ENCODE measurements around the gene SERINC1.
"Not testable (repeated sequence)": the region's sequence is repeated elsewhere in the genome, so short reads cannot be mapped to it uniquely, and the experiment has no call there.

Gene SERINC1

GRCh38 chr6:122461885-122462284 lies 9.7 kb downstream of the SERINC1 start:
- no peak for DNase-seq (ENCODE audit: extremely low spot score)
- ChIA-PET CTCF (interaction anchor here (1.0 kb wide), 1 partner anchor 12 kb away, joined by 3 read pairs; no protein-coding TSS in a partner anchor), POLR2A (no interaction called here)
- TF ChIP-seq, protein P1, sequence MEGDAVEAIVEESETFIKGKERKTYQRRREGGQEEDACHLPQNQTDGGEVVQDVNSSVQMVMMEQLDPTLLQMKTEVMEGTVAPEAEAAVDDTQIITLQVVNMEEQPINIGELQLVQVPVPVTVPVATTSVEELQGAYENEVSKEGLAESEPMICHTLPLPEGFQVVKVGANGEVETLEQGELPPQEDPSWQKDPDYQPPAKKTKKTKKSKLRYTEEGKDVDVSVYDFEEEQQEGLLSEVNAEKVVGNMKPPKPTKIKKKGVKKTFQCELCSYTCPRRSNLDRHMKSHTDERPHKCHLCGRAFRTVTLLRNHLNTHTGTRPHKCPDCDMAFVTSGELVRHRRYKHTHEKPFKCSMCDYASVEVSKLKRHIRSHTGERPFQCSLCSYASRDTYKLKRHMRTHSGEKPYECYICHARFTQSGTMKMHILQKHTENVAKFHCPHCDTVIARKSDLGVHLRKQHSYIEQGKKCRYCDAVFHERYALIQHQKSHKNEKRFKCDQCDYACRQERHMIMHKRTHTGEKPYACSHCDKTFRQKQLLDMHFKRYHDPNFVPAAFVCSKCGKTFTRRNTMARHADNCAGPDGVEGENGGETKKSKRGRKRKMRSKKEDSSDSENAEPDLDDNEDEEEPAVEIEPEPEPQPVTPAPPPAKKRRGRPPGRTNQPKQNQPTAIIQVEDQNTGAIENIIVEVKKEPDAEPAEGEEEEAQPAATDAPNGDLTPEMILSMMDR (IDR thresholded peaks at IDR 0.05; ENCODE audit: control extremely low read depth, extremely low read depth, low read depth, missing control alignments) = no peak

- POLR2A ChIA-PET; DNase-seq (ENCODE audit: extremely low spot score): not testable (repeated sequence)
- CTCF ChIA-PET = interaction anchor here (1.2 kb wide), 2 partner anchors 17 to 18 kb away, joined by 4 to 7 read pairs; no protein-coding TSS in a partner anchor
Observed at GRCh38 chr6:122459865-122460416, 11.7 kb downstream of the SERINC1 start.

GRCh38 chr6:122459240-122459639 lies 12.4 kb downstream of the SERINC1 start:
- CTCF ChIA-PET = interaction anchor here (1.2 kb wide), 2 partner anchors 16 to 19 kb away, joined by 4 to 7 read pairs; no protein-coding TSS in a partner anchor
- POLR2A ChIA-PET = interaction anchor here (0.6 kb wide), 1 partner anchor 12 kb away, joined by 3 read pairs; the partner anchor contains the start of gene SERINC1
- TF ChIP-seq, protein P1 (IDR thresholded peaks at IDR 0.05; ENCODE audit: control extremely low read depth, extremely low read depth, low read depth, missing control alignments) = no peak
- DNase-seq (ENCODE audit: extremely low spot score) = no peak

DNA sequence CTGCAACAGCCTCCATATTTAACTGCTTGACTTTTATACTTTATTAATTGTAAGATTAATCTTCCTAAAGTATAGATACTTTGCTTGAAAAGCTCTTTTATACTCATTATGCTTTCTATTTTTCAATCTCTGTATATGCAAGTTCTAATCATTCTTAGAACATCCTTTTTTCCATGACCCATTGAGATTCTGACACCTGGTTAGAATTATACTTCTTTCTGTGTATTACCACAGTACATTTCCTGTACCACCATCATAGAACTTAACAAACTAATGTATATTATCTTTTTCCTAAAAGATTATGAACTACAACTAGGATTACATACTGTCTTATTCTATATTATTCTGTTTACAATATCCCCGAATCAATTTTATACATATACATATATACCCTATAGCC lies 13.5 kb downstream of the SERINC1 start:
- ChIA-PET CTCF (interaction anchor here (1.3 kb wide), 1 partner anchor 13 kb away, joined by 3 read pairs; the partner anchor contains the start of gene SERINC1), POLR2A (no interaction called here)
- no peak for DNase-seq (ENCODE audit: extremely low spot score)
- TF ChIP-seq, protein P1 (IDR thresholded peaks at IDR 0.05; ENCODE audit: control extremely low read depth, extremely low read depth, low read depth, missing control alignments) = no peak

DNA sequence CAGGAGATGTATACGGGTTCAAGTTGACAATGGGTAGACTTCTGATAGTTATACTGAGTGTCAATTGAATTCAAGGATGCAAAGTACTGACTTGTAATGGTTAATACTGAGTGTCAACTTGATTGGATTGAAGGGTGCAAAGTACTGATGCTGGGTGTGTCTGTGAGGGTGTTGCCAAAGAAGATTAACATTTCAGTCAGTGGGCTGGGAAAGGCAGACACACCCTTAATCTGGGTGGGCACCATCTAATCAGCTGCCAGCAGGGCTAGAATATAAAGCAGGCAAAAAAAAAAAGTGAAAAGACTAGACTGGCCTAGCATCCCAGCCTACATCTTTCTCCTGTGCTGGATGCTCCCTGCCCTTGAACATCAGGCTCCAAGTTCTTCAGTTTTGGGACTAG lies 16.5 kb downstream of the SERINC1 start:
- POLR2A ChIA-PET; CTCF ChIA-PET; DNase-seq (ENCODE audit: extremely low spot score): not testable (repeated sequence)

GRCh38 chr6:122454673-122455072 lies 16.9 kb downstream of the SERINC1 start:
- POLR2A ChIA-PET = no interaction called here
- TF ChIP-seq, protein P1 (IDR thresholded peaks at IDR 0.05; ENCODE audit: control extremely low read depth, extremely low read depth, low read depth, missing control alignments) = no peak
- CTCF ChIA-PET = interaction anchor here (1.0 to 1.1 kb wide), 2 partner anchors 12 to 31 kb away, joined by 3 read pairs; no protein-coding TSS in a partner anchor

DNA sequence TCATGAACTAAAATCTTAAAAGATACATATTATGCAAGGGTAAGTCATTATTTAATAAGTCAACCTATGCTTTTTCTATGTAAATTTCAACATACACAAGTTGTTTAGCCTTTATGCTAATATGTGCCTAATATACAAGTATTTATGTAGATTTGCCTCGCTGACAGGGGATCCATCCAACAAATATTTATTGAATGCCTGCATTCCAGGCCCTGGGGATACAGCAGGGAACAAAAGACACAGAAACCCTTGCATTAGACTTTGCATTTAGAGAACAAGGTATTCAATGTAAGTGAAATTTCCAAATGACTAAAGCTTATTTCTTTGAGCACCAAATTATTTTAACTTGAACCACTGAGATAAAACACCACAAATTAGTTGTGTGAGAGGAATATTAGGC lies 19.1 kb downstream of the SERINC1 start:
- ChIA-PET POLR2A (no interaction called here), CTCF (interaction anchor here (0.8 to 1.3 kb wide), 3 partner anchors 10 to 16 kb away, joined by 3 to 4 read pairs (median 3); no protein-coding TSS in a partner anchor)
- TF ChIP-seq, protein P1 (IDR thresholded peaks at IDR 0.05; ENCODE audit: control extremely low read depth, extremely low read depth, low read depth, missing control alignments) = no peak
- DNase-seq (ENCODE audit: extremely low spot score) = no peak

More at GRCh38 chr6:122454673-122455072, 16.9 kb downstream of the SERINC1 start:
- no peak for DNase-seq (ENCODE audit: extremely low spot score)
